IPS-18c (cell line): ENCODE data around the gene MPRIP.
"Not testable (repeated sequence)": the region's sequence is repeated elsewhere in the genome, so short reads cannot be mapped to it uniquely, and the experiment has no call there.

Experiments
- H3K4me3 ChIP-seq: 2 replicates; pipeline ENCODE4 v1.7.0; 2013; ENCODE audit warnings: low read depth, mild to moderate bottlenecking, low read length, moderate library complexity; ENCODE audit not compliant: insufficient read depth
- H3K9me3 ChIP-seq: one replicate; pipeline ENCODE4 v1.6.1; 2013; ENCODE audit warnings: mild to moderate bottlenecking, low read length, moderate library complexity; ENCODE audit not compliant: control insufficient read depth, insufficient read depth

MPRIP gene

DNA sequence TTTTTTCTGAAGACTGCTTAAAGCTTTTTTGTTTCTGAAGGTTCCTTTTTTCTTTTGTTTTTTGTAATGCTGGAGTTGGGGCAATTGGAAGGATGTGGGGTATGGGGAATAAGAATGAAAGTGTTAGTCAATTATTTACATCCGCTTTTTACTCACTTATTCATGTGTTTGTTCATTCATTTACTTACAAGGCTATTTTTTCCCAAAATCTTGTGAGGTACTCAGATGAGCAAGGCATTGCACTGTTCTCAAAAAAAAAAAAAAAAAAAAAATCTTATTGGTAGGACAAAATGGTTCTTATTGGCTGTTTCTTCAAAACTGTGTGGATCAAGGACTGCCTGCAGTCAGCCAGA is 108.2 kb downstream of the MPRIP start:
- H3K9me3 ChIP-seq, result no peaks in the 10 kb centered on the region
- H3K4me3 ChIP-seq, result no peak overlapping the region

DNA sequence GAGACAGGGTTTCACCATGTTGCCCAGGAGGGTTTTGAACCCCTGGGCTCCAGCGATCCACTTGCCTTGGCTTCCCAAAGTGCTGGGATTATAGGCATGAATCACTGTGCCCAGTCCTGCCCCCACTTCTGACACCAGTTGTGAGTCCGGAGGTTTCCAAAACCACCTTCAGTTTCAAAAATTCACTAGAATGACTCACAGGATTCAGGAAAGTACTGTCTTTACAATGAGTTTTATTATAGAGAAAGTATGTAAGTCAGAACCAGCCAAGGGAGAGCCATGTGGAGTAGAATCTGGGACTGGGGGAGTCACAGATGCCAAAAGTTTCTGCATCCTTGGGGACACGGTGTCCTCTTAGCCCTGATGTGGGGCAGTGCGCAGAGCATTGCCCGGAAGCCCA is 108.8 kb downstream of the MPRIP start:
- no peaks in the 10 kb centered on the region for H3K9me3 ChIP-seq

DNA sequence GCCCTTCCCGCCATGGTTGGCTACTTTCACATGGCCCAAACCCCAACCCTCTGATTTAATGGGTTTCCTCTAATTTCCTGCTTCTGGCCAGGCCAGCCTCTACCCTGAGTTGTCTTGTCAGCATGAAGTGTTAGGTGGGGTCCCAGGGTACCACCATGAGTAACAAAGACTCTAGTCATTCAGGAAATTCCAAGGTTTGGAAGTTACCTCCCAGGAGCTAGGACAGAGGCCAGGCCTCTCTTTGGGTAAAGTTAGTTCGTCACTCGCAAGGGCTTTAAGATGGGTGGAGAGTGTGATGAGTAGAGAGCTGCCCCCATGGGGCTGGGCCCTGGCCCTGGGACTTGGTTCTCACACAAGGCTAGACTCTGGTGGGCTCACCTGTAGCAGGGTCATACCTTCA is 109.3 kb downstream of the MPRIP start:
- Histone ChIP-seq H3K9me3 (no peaks in the 10 kb centered on the region), H3K4me3 (no peak overlapping the region)

More for the DNA sequence above, 108.8 kb downstream of the MPRIP start:
- H3K4me3 ChIP-seq, result no peak overlapping the region

DNA sequence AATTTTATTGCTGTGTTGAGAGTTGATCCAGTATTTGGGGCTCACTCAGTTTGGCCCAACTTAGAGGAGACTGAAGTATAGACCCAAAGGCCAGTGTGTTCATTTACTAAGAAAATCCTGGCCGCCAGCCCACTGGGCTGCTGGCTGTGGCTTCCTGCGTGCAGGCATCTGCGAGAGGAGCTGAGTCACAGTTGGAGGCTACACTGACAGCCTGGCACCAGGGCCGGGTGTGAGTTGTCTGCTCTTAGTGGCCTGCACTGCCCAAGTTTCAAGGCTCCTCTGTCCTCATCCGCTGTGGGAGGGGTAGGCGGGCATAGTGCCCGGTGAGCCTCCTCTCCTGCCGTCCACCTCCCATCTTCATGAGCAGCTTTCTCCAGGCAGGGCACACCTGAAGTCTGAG is 109.7 kb downstream of the MPRIP start:
- Histone ChIP-seq H3K4me3 (no peak overlapping the region), H3K9me3 (no peaks in the 10 kb centered on the region)

DNA sequence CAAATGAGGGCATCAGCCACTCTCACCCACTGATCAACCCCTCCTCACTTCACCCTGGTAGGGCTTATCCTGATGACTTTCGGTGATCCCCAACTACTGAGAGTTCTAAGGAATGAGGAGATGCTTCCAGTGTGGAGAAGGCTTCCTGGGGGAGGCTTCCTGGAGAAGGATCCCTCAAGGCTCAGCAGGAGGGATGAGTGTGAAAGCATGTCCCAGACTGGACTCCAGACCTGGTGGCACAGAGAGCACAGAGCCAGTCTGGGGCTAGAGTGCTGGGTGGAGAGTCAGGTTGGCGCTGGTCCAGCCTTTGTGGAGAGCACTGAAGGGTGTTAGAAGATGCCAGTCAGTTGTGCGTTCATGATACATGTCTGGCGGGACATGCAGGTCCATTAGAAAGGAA is 110.1 kb downstream of the MPRIP start:
- no peak overlapping the region for H3K4me3 ChIP-seq

DNA sequence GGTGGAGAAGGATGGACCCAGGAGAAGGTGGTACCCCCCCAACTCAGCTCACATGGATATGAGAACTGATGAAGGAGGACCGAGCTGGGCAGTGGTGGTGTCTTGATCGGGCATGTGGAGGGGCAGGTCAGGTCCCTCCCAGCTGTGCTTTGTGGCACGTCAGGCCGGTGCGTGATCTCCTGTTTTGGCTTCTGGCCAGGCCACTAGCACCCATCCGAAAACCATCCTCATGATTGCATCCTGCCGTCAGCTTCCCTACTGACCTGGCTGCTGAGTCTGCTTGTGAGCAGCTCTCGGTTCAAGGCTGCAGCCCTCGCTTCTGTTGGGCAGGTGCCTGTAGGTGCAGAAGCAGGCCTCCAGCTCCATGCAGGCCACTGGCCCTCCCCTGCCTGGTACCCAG is 110.8 kb downstream of the MPRIP start:
- Histone ChIP-seq H3K9me3 (no peaks in the 10 kb centered on the region), H3K4me3 (no peak overlapping the region)

More for the DNA sequence above, 110.1 kb downstream of the MPRIP start:
- H3K9me3 ChIP-seq, result no peaks in the 10 kb centered on the region

DNA sequence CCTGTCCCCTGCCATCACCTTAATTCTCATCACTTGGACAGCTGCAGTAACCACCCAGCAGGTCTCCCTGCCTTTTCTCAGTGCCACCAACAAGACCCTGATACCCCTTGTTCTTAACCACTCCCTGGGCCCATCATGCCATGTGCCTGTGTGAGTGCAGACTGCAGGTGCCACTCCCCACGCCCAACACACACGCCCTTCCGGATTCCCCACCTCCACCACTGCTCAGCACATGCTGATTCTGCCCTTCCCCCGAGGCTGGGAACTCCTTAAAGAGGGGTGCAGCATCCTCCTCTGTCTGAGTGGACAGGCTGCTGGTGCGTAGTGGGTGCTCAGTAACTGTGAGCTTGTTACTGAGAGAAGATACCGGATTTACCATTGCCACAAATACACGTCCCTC is 111.5 kb downstream of the MPRIP start:
- Histone ChIP-seq H3K4me3 (no peak overlapping the region), H3K9me3 (no peaks in the 10 kb centered on the region)

DNA sequence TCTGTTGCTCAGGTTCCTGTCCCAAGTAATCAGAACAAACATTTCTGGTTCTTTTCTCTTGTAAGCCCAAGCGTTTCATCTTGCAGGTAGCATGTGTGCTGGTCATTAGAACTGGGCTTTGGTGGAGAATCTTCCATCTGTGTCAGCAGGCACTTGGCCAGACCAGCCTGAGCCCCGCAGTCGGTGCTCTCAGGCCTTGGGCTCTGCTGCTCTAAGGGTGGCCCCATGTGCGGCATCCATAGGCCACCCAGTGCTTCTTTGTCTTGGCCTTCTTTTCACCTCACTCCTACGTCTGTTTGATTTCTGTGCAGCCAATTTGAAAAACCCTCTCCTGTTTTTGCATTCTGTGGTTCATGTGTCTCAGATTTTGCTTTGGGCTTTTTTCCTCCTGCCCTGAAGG is 112.3 kb downstream of the MPRIP start:
- no peak overlapping the region for H3K4me3 ChIP-seq
- no peaks in the 10 kb centered on the region for H3K9me3 ChIP-seq

DNA sequence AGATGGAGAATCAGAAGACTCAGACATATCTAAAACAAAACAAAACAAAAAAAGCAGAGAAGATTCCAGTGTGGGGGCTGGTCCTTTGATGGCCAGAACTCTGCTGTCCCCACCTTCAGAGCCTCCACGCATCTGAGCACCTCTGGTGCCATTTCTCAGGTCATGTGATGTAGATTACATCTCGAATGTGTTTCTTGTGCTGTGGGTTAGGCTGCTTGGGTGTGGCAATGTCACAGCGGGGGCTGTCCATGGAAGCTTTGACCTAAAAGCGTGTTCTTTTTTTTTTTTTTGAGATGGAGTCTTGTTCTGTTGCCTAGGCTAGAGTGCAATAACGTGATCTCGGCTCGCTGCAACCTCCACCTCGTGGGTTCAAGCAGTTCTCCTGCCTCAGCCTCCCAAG is 112.7 kb downstream of the MPRIP start:
- no peaks in the 10 kb centered on the region for H3K9me3 ChIP-seq
- H3K4me3 ChIP-seq, result no peak overlapping the region

DNA sequence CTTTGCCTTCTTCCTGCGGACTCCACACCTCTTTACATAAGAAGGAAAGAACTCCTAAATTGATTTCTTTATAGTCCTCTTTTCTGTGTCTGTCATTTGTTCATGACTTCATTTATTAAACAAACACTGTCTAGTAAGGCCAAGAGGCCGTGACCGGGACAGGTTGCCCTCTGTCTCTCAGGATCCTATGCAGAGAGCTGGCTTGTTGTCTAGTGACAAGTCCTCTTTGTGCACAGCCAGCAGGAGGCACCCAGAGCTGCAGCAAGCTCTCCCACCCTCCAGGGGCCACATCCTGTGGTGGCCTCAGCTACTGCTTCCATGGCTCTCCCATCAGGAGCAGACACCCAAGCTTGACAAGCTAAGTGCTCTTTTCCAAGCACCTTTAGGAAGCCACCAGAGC is 113.3 kb downstream of the MPRIP start:
- Histone ChIP-seq H3K4me3 (no peak overlapping the region), H3K9me3 (no peaks in the 10 kb centered on the region)

DNA sequence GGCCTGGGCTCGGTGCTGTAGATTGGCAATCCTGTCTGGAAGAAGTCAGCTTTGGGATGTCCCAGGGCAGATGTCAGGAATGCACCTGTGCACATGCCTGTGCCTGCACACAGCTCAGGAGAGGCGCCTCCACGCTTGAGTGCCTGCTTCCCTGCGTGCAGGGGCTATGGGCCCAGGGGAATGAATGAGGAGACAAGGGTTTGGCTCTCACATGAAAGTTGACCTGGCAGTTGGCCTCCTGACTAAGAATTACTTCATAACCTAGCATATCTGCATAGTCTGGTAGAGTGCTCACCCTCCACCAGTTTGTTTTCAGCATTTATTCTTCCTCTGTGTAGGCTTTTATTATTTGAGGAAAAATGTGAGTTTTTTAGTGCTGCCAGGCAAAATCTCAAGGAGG is 113.8 kb downstream of the MPRIP start:
- Histone ChIP-seq H3K4me3 (no peak overlapping the region), H3K9me3 (no peaks in the 10 kb centered on the region)

DNA sequence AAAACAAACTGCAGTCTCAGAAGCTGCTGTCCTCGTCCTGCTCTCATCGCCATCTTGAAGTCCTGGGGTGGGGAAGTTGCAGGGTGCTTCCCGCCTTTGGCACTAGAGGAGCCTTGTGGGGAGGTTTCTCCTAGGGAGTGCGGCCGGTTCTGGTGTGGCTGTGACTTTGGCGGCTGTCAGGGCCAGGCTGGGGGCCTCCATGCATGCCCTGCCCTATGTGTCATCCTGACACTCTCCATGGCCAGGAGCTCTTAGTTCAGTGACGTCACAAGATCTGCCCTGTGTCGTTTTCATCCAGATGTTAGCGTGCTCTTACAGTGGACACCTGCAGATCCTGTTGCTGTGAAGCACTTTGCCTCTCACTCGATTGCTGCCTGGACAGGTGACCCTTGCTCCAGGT is 114.3 kb downstream of the MPRIP start:
- Histone ChIP-seq H3K4me3 (no peak overlapping the region), H3K9me3 (no peaks in the 10 kb centered on the region)

DNA sequence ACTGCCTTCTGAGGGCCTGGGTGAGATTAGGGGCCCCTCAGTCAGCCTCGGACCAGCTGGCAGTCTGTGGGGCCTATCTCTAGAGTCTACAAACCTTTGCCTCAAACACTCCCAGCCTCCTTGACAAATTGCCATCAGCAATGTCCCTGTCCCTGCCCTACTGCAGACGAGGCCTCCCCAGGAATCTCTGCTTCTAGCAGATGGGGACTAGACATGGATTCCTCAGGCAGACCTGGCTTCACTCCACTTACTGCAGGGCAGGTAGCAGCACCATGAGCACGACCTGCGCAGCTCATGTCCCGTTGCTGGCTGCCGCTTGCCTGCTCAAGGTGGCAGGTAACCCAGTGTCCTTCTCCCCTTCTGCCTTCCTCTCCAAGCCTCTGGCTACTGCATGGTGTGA is 114.8 kb downstream of the MPRIP start:
- Histone ChIP-seq H3K9me3 (no peaks in the 10 kb centered on the region), H3K4me3 (no peak overlapping the region)

DNA sequence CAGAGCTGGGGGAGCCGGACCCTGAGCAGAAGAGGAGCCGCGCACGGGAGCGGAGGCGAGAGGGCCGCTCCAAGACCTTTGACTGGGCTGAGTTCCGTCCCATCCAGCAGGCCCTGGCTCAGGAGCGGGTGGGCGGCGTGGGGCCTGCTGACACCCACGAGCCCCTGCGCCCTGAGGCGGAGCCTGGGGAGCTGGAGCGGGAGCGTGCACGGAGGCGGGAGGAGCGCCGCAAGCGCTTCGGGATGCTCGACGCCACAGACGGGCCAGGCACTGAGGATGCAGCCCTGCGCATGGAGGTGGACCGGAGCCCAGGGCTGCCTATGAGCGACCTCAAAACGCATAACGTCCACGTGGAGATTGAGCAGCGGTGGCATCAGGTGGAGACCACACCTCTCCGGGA is 116.2 kb downstream of the MPRIP start:
- not testable (repeated sequence) for H3K4me3 ChIP-seq, H3K9me3 ChIP-seq

DNA sequence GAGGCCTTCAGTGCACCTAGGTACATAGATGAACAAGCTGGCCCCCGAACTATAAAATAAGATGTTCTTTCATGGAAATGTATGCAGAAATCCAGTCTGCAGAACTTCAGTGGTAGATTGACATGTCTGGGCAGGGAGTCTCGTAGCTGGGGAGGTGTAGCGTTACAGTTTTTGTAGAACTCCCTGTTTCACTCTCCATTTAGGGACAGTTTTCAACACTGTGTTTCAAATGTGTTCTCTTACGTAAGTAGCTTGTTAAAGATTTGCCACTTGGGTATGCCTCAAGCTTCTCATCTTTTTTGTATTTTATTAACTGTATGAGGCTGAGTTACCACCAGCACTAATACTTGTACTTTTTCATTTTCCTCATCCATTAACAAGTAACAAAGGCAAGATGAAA is 117.3 kb downstream of the MPRIP start:
- no peaks in the 10 kb centered on the region for H3K9me3 ChIP-seq
- H3K4me3 ChIP-seq, result no peak overlapping the region

DNA sequence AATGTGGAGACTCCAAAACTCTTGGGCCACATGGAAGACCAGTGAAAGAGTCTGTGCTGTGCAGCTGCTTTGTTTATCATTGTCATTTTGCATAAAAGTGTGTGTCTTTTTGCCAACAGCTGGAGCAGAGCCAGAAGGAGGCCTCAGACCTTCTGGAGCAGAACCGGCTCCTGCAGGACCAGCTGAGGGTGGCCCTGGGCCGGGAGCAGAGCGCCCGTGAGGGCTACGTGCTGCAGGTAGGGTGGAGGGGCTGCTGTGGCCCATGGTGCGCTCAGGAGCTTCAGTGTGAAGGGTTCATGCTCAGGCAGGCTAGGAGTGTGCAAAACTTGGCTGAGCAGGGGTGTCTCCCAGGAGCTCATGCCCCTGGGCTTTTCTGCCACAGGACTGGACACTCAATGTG is 118.9 kb downstream of the MPRIP start:
- H3K4me3 ChIP-seq, result no peak overlapping the region
- no peaks in the 10 kb centered on the region for H3K9me3 ChIP-seq

DNA sequence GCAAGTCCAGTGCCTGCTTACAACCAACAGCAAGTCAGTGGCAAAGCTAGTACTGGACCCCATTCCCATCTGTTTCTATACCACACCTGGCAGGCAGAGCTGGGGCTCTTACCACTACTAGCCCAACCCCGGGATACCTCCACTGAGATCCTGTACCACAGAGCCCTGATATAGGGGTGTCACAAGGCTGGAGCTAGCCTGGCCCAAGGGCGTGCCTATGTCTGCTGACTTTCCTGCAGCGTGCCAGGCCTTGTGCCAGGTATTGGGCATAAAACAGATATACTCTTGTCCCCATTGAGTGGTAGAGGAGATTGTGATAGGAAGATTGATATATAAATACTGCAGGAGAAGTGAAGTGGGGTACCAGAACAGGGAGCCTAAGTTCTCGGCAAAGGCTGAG is 119.5 kb downstream of the MPRIP start:
- no peak overlapping the region for H3K4me3 ChIP-seq
- no peaks in the 10 kb centered on the region for H3K9me3 ChIP-seq

DNA sequence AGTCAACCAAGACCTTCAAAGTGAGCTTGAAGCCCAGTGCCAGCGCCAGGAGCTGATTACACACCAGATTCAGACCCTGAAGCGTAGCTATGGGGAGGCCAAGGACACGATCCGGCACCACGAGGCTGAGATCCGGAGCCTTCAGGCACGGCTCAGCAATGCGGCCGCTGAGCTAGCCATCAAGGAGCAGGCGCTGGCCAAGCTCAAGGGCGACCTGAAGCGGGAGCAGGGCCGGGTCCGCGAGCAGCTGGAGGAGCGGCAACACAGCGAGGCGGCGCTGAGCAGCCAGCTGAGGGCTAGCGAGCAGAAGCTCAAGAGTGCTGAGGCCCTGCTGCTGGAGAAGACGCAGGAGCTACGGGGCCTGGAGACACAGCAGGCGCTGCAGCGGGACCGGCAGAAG is 121.9 kb downstream of the MPRIP start:
- H3K4me3 ChIP-seq, result no peak overlapping the region
- no peaks in the 10 kb centered on the region for H3K9me3 ChIP-seq

DNA sequence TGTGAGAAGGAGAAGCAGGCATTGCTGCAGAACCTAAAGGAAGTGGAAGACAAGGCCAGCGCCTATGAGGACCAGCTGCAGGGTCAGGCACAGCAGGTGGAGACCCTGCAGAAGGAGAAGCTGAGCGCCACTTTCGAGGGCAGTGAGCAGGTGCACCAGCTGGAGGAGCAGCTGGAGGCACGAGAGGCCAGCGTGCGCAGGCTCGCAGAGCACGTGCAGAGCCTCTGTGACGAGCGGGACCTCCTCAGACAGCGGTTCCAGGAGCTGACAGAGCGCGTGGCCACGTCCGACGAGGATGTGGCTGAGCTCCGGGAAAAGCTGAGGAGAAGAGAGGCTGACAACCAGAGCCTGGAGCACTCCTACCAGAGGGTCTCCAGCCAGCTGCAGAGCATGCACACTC is 122.4 kb downstream of the MPRIP start:
- Histone ChIP-seq H3K4me3 (no peak overlapping the region), H3K9me3 (no peaks in the 10 kb centered on the region)
